SK-N-DZ (cell line): ENCODE results near the gene TYMP.
"Not testable (repeated sequence)": the region's sequence is repeated elsewhere in the genome, so short reads cannot be mapped to it uniquely, and the experiment has no call there.

Experiments
- DNase-seq: peaks from one replicate; pipeline ENCODE4 v3.0.0-alpha.2; 2015; ENCODE audit warnings: low spot score

Gene TYMP

DNA sequence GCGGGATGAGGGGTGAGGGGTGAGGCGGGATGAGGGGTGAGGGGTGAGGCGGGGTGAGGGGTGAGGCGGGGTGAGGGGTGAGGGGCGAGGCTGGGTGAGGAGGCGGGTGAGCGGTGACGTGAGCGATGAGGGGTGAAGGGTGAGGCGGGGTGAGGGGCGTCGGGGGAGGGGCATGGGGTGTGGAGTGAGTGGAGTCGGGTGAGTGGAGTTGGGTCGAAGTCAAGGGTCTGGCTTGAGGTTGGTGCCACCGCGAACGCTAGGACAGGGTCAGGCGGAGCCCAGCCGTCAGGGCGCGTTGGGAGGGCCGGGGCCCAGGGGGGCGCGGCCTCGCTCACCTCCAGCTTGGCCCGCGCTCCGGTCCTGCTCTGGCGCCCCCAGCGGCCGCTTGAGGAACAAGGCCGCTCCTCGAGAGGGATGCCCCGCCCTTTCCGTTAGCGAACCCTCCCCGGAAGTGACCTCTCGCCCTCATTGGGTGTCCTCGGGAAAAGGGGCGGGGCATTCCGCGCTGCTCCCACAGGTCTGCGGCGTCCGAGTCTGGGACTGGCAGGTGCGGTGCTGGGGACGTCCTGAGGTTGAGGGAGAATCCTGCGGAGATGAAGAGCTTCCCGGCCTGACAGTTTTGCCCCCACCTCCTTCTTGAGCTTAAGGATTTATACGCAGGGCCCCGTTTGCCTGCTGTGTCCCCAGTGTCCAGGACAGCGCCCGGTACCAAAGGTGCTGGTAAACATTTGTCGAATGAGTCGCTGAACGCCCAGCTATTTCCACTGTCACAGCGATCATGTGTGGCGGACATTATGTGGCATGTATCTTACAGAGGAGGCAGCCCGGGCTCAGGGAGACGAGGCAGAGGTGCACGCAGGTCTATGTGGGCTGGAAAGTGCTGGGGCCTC is 33.0 kb upstream of the TYMP start, which contains the start of gene SYCE3:
TSS of gene SYCE3 (minus strand) at position 397 of the 890 bp plus-strand sequence. CDS start 6,514 bp downstream, outside the sequence.
- DNase-seq, result peak; percentile 94

DNA sequence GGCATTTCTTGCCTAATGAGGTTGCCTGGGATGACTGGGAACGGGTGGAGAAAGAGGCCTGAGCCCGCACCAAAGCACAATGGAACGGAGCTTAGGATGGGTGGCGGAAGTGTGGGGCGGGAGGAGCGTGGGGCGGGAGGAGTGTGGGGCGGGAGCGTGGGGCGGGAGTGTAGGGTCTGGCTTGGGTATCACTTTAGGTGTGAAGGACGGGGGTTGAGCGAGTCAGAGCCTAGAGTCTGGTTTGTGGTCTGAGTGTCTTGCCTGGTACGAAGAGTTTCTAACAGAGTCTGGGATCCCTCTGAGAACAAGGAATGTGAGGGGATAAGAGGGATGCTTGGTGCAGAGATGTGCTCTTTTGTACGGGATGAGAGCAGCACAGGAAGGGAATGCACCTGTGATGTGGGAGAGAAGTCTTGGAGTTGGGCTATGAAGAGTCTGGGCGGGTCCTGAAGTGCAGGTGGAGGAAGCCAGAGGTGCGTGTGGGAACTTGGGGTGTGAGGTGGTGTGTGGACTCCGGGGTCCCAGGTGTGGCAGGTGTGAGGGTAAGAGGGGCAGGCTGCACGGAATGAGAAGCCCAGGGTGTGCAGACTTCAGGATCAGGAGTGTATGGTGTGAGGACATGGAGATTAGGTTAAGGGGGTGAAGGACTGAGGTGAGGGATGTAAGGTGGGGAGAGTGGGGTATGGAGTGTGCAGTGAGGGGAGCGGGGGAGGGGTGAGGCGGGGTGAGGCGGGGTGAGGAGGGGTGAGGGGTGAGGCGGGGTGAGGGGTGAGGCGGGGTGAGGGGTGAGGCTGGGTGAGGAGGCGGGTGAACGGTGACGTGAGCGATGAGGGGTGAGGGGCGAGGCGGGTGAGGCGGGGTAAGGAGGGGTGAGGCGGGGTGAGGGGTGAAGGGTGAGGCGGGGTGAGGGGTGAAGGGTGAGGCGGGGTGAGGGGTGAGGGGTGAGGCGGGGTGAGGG is 31.9 kb upstream of the TYMP start:
- no peak for DNase-seq

DNA sequence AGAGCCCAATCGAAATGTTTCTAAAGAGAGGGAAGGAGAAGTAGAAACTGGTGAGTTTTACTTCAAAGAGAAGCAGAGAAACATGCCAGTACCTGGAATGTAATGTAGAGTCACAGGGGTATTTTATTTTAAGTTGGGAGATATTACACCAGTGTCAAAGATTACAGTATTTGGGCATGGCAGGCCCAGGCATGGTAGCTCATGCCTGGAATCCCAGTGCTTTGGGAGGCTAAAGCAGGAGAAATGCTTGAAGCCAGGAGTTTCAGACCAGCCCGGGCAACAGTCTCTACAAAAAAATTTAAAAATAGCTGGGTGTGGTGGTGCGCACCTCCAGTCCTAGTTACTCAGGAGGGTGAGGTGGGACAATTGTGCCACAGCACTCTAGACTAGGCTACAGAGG is 30.2 kb upstream of the TYMP start:
- no peak for DNase-seq

DNA sequence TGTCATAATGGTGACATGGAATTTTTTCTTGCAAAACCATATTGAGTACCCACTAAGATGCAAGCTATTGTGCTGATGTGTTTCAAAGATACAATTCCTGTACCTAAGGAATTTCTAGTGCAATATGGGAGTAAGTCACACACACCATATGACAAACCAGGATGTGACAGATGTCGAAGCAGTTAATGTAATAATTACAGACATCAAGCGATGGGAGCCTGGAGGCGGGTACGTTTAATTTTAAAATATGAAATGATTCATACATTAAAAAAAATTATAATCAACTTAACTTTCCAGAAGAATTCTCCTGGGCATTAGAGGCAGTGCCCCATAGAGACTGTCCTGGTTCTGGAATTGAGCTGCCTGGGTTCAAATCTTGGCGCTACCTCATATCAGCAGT is 26.9 kb upstream of the TYMP start:
- no peak for DNase-seq

DNA sequence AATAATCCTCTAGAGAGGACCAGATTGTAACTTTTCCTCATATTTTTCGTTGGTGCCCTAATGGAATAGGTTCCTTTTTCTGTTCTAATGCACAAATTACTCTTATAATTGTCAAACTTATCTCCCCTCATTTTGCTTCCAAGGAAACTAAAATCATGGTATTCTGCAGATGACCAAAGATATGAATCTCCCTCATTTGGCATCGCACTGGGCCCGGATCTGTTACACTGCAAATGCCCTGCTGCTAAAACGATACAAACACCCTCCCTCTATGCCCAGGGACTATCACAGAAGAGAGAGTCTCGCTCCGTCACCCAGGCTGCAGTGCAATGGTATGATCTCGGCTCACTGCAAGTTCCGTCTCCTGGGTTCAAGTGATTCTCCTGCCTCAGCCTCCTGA is 23.5 kb upstream of the TYMP start:
- no peak for DNase-seq

DNA sequence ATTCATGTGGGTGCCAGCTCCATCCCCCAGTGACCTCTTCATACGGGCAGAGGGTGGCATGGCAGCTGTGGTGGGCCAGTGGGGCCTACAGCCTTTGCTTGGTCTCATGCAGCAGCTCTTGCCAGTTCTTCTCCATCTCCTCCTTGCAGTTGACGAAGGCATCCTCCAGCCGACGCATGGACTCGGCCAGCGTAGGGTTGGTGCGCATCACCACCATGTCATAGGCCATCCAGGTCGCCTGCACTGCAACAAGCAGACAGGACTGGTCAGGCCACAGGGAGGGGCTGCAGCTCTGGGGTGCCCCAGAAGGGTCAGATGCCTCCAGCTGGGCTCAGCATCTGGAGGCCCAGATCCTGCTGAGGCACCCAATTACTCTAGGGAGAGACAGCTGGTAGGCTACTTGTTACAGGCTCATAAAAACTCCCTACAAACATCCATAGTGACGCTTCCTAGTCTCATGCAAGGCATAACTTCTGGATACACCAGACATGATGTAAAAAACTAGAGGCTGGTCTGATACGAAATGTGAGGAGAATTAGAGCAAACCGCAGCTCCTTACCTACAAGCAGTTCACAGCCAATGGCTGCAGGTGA is 21.4 kb upstream of the TYMP start:
- DNase-seq, result no peak

DNA sequence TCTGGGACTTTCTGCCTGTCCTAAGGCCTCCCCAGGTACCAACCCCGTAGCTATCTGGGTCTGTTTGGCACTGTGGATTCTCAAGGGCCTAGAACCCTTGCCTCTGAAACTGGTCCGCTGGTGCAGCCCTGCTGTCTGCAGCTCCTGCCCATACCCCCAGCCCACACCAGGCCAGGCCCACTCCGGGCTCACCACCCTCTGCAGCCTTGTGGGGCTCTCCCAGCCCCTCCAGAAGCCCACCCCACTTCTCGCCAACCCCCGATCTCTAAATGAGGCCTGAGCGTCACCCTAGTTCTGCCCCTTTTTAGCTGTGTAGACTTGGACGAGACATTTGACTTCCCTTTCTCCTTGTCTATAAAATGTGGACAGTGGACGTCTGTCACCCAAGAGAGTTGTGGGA is 20.6 kb upstream of the TYMP start:
- DNase-seq, result no peak

DNA sequence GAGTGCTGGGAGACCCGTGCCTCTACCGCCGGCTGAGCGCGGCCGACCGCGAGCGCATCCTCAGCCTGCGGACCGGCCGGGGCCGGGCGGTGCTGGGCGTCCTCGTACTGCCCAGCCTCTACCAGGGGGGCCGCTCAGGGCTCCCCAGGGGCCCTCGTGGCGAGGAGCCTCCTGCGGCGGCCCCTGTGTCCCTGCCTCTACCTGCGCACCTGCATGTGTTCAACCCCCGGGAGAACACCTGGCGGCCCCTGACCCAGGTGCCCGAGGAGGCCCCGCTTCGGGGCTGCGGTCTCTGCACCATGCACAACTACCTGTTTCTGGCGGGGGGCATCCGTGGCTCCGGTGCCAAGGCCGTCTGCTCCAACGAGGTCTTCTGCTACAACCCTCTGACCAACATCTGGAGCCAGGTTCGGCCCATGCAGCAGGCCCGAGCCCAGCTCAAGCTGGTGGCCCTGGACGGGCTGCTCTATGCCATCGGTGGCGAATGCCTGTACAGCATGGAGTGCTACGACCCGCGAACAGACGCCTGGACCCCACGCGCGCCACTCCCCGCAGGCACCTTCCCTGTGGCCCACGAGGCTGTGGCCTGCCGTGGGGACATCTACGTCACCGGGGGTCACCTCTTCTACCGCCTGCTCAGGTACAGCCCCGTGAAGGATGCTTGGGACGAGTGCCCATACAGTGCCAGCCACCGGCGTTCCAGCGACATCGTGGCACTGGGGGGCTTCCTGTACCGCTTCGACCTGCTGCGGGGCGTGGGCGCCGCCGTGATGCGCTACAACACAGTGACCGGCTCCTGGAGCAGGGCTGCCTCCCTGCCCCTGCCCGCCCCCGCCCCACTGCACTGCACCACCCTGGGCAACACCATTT is 19.3 kb upstream of the TYMP start:
- DNase-seq, result no peak

DNA sequence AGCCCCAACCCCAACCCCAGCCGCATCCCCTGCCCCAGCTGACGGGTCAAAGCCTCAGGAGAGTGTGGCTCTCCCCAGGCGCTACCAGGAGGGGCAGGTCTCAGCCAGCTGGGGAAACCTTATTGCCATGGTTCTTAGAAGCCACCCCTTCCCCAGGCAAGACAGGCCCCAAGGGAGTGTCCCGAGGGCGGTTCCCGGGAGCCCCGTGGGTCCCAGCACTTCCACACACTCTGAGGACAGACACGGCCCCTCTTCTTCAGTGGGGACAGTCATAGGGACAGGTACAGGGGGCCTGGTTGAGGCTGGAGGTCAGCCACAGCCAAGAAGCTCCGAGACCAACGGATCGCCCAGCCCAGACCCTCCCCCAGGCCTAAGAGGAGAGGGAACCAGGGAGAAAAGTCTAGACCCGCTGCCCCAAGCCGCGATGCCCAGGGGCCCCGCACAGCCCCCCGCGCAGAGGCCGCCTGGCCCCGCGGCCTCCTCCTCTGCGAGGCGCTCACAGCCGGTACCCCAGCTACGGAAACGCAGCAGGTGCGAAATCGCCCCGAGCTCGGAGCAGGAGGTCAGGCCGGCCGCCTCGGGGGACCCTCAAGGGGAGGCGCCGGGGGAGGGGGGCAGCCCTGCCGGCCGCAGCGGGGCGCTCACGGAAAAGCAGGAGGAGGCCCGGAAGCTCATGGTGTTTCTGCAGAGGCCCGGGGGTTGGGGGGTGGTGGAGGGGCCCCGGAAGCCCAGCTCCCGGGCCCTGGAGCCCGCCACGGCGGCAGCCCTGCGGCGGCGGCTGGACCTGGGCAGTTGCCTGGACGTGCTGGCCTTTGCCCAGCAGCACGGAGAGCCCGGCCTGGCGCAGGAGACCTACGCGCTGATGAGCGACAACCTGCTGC is 18.5 kb upstream of the TYMP start:
- no peak for DNase-seq

DNA sequence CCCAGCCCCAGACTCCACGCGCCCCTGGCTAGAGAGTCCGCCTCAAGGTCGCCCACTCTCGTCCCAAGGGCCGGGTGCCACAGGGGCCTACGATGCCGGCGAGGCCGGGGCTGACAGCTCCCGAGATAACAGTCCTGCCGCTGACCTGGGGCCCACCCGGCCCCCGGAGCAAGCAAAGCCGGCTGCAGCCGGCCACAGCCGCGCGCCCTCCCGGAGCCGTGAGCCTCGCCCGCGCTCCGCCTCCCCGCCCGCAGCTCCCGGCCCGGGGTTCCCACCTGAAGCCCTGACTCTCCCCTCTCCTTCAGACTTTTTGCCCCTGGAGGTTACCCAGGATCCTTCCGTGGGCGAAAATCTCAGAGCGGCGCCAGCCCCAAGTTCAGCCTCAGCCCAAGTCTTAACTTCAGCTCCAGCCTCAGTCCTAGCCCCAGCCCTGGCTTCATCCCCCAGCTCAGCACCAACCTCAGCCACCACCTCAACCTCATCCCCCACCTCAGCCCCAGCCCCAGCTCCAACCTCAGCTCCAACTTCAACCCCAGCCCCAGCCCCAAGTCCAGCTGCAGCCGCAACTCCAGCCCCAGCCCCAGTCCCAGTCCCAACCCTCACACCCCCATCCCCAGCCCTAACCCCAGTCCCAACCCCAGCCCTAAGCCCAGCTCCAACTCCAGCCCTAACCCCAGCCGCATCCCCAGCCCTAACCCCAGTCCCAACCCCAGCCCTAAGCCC is 17.6 kb upstream of the TYMP start:
- DNase-seq, result no peak

DNA sequence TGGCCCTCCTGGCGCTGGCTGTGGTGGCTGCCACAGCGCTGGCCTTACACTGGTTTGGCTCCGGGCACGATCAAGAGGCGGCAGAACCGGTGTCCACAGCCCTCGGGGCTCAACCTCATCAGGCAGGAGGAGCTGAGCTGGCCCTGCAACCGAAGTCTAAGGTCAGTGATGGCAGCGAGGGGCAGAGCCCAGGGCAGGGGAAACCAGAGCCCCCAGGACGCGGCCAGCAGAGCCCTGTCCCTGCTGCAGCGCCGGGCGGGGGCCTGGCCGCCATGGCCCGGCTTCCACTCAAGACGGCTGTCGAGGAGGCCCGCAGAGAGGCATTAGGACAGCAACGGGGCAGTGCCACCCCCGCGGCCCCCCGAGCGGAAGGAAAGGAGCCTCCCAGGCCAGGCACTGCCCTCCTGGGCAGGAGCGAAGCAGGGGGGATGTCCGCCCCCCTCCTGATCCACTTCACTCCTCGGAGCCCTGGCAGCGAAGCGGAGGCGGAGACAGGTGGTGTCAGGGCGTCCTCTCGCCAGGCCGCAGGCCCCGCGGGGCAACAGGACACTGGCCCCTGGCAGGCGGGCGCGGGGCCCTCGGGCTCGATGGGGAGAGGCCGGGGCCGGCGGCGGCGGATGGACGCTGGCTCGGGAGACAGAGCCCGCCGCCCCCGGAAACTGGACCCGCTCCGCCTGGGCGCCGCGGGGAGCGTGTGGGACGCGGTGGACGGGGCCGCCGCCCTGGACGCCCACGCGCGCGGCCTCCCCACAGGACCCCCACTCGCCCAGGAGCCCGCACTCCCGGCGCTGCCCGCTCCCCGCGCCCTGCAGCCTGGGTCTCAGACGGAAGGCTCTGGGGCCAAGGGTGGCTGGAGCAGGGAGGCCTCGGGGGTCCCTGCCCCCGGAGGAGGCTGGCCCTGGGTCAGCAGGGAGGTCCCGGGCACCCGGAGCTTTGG is 16.8 kb upstream of the TYMP start:
- DNase-seq, result no peak

DNA sequence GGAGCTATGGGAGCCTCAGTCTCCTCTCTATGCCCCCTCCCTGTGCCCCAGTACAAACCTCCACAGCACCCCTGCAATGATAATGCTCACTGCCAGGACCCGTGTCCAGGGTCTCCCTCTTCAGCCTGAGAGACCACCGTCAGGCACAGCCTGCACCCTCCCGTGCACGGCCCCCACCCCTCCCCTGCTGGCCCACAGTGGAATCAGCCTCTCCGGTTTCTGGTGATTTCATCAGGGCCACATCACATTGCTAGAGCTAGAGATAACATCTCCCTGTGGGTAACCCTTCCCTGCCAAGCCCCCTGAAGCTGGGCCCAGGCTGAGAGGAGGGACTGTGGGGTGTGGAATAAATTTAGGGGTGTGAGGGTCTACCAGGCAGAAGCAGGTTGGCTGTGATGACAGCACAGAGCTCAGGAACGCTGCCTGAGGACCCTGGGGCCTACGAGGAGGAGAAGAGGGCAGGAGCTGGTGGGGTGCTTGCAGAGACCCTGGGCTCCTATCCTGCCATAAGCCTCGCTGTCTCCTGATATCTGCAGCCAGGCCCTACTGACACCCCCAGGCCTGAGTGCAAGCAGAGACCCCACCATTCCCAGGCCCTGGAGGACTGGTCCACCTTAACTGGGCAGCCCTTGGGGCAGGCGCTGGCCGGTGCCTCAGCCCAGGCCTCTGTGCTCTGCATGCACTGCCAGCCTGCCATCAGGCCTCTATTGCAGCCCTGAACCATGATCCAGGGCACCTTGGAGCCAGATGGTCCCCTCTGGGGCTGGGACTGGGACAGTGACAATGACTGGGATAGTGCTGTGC is 15.9 kb upstream of the TYMP start, which contains the start of gene KLHDC7B:
TSS of gene KLHDC7B (plus strand) at position 378 of the 804 bp plus-strand sequence. CDS start at position 723, 345 bp downstream.
- no peak for DNase-seq

DNA sequence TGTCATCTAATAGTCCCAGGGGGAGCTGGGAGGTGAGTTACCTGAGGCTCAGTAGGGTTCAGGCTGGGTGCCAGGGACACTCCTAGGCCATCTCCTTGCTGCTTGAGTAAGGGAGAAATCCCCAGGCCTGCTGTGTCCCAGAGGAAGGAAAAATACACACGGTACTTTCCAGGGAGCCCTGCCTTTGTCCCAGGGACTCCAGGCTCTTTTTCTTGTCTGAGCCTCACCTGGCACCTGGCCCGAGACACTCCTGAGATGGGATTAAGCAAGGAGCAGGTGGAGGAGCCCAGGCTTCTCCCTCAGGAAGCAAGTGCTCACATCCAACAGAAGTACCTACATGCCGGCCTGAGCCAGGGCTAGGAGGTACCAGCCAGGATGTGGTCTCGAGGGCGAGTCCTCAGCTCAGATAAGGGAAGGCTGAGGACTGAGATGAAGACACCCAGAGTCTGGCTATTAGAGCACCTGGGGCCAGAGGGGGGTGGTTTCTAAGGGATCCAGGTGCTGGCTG is 15.0 kb upstream of the TYMP start:
- no peak for DNase-seq

DNA sequence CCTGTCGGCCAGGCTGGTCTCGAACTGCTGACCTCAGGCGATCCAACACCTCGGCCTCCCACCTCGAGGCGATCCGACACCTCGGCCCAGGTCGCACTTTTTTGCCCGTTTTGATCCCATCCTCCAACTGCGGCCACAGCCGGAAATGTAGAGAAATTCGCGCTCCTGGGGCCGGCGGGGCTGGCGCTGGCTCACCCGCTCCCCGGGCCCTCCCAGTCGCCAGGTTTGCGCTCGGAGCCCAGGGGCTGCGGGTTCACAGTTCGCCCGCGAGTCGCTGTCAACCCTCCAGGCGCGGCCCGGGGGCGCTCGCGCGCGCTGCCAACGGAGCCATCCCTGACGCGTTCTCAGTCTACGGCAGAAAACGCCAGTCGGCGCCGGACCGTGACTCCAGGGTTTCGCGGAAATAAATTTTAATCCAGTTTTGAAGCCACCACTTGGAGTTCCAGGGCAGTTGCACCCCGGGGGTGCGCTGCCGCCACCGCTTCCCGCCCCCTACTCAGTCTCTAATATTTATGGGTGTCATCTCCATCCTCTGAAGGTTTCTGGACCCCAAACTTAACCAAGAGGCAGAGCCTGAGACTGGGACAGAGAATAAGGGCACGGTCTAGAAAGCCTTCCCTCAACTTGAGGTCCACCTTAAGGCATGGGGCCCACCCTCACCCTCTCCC is 14.4 kb upstream of the TYMP start:
- peak; percentile 68 for DNase-seq

DNA sequence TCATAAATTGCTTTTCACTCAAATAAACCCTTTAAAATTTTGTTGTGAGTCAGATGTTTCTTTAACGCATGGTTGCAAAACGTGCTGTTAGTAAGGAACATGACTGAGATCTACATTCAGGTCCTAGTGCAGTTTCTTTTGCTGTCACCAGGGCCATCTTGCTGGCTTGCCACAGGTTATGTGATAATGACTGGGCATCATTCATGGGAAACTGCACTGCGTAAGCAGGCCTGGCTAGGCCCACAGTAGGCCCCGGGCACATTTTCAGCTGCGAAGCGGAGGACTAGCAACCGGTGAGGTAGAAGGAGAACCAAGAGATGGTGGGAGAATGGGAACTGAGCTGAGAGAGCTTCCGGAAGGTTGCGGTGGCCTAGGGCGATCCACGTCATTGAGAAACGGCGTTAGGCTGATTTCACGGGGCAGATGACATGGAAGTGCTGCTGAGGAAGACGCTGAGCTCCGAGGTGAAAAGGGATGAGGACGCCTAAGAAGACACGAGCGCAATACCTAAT is 12.7 kb upstream of the TYMP start:
- DNase-seq, result no peak

DNA sequence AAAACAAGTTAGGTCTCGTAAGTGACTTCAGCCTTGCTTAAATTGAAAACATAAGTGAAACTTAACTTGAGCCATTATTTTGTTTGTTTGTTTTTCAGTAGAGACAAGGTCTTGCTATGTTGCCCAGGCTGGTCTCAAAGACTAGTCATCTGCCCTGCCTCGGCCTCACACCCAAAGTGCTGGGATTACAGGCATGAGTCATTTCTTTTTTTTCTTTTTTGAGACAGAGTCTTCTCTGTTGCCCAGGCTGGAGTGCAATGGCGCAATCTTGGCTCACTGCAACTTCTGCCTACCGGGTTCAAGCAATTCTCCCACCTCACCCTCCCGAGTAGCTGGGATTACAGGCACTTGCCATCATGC is 11.8 kb upstream of the TYMP start:
- not testable (repeated sequence) for DNase-seq
